ENCODE measurements around the gene SIVA1. TPM values are rescaled to one million over a fixed set of nuclear protein-coding genes. Genes with fewer than 3 reads are reported as not detected.

Gene SIVA1
- total RNA-seq, 4 donors from 2014 or later = 228 to 357 (median 264) TPM

DNA sequence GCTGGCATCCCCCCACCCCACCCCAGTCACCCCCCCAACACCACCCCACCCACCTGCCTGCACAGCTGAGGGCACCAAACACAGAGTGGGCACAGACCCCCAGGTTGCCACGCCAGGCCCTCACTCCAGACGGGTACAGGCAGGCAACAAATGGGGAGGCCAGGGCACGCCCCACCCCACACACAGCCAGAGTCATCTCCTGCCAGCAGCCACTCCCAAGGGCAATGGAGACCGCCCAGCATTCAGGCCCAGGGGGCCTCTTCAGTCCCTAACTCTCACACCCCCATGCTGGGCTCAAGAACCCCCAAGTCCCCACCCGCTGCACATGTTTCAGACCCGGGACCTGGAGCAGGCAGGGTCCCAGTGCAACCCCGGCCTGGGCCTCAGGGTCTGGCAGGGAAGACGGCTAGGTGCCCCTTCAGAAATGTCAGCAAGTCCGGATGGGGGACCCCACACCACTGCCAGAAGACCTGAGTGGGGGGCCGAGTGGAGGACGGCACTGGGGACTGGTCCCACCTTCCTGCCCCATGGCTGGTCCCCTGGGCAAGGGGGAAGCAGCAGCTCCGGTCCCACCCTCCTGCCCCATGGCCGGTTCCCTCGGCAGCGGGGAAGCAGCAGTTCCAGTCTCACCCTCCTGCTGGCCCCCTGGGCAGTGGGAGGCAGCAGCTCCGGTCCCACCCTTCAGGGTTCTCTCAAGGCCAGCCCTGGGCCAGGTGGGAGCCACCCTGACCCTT lies 30.7 kb downstream of the SIVA1 start:
- no peak overlapping the region for H3K4me3 ChIP-seq
- intact Hi-C loops (cut with DNase I; ENCODE audit: low total_unique reads) = no loop called here
- DNase-seq = no peak
- H3K27ac ChIP-seq = no peak overlapping the region
- H3K9me3 ChIP-seq = no peaks in the 10 kb centered on the region
- H3K4me1 ChIP-seq = peaks cover 0 to 10% of the 10 kb centered on the region in 2 donors
- H3K36me3 ChIP-seq = no peaks in the 10 kb centered on the region
- ATAC-seq = no peak
- in situ Hi-C loops (cut with MboI; ENCODE audit: low sequenced_read_pairs in 4 of 4) = no loop called here
- H3K27me3 ChIP-seq = no peaks in the 10 kb centered on the region
- TF ChIP-seq CTCF (IDR thresholded peaks at IDR 0.05 in 4 of 5, conservative IDR thresholded peaks at IDR 0.05 in 1 of 5) (no peak), POLR2A (IDR thresholded peaks at IDR 0.05) (no peak)

- no peak for TF ChIP-seq POLR2A (IDR thresholded peaks at IDR 0.05)
- TF ChIP-seq CTCF (IDR thresholded peaks at IDR 0.05 in 4 of 5, conservative IDR thresholded peaks at IDR 0.05 in 1 of 5) = no peak
- ATAC-seq = no peak
- no peaks in the 10 kb centered on the region for H3K36me3 ChIP-seq
- no peak overlapping the region for H3K27ac ChIP-seq
- in situ Hi-C loops (cut with MboI; ENCODE audit: low sequenced_read_pairs in 4 of 4) = no loop called here
- no peak overlapping the region for H3K4me3 ChIP-seq
- H3K4me1 ChIP-seq = peaks cover 0 to 10% of the 10 kb centered on the region in 2 donors
- no peaks in the 10 kb centered on the region for H3K9me3 ChIP-seq
- intact Hi-C loops (cut with DNase I; ENCODE audit: low total_unique reads) = no loop called here
- DNase-seq = no peak
- no peaks in the 10 kb centered on the region for H3K27me3 ChIP-seq
These were observed 31.2 kb downstream of the SIVA1 start for GRCh38 chr14:104784218-104784568.

- H3K4me1 ChIP-seq = peaks cover 0 to 10% of the 10 kb centered on the region in 2 donors
- in situ Hi-C loops (cut with MboI; ENCODE audit: low sequenced_read_pairs in 4 of 4) = no loop called here
- H3K27ac ChIP-seq = no peak overlapping the region
- ATAC-seq (no peak), DNase-seq (no peak)
- H3K4me3 ChIP-seq = no peak overlapping the region
- TF ChIP-seq POLR2A (IDR thresholded peaks at IDR 0.05) (no peak), CTCF (IDR thresholded peaks at IDR 0.05 in 4 of 5, conservative IDR thresholded peaks at IDR 0.05 in 1 of 5) (no peak)
- intact Hi-C loops (cut with DNase I; ENCODE audit: low total_unique reads) = no loop called here
- H3K27me3 ChIP-seq = no peaks in the 10 kb centered on the region
- no peaks in the 10 kb centered on the region for H3K9me3 ChIP-seq
- peaks cover 0 to 6% of the 10 kb centered on the region in 2 donors for H3K36me3 ChIP-seq
These were observed 32.1 kb downstream of the SIVA1 start for GRCh38 chr14:104784846-104785707.

- in situ Hi-C loops (cut with MboI; ENCODE audit: low sequenced_read_pairs in 4 of 4) (no loop called here), intact Hi-C loops (cut with DNase I; ENCODE audit: low total_unique reads) (no loop called here)
- Histone ChIP-seq H3K27me3 (no peaks in the 10 kb centered on the region), H3K9me3 (no peaks in the 10 kb centered on the region), H3K4me3 (no peak overlapping the region), H3K27ac (no peak overlapping the region), H3K36me3 (peaks cover 0 to 13% of the 10 kb centered on the region in 2 donors), H3K4me1 (peaks cover 0 to 10% of the 10 kb centered on the region in 2 donors)
- ATAC-seq = no peak
- TF ChIP-seq CTCF (IDR thresholded peaks at IDR 0.05 in 4 of 5, conservative IDR thresholded peaks at IDR 0.05 in 1 of 5) = no peak
- no peak for TF ChIP-seq POLR2A (IDR thresholded peaks at IDR 0.05)
- DNase-seq = no peak
These were observed 32.7 kb downstream of the SIVA1 start for GRCh38 chr14:104785708-104786080.
